HG02571 (cell line): ENCODE data around the gene GALNT15.

ENCODE experiments used
- ATAC-seq: cut with Tn5 transposase; IDR thresholded peaks from one replicate; pipeline ENCODE4 v1.9.1; 2021; ENCODE audit warnings: mild to moderate bottlenecking, moderate library complexity; ENCODE audit not compliant: unreplicated experiment

Gene GALNT15

DNA sequence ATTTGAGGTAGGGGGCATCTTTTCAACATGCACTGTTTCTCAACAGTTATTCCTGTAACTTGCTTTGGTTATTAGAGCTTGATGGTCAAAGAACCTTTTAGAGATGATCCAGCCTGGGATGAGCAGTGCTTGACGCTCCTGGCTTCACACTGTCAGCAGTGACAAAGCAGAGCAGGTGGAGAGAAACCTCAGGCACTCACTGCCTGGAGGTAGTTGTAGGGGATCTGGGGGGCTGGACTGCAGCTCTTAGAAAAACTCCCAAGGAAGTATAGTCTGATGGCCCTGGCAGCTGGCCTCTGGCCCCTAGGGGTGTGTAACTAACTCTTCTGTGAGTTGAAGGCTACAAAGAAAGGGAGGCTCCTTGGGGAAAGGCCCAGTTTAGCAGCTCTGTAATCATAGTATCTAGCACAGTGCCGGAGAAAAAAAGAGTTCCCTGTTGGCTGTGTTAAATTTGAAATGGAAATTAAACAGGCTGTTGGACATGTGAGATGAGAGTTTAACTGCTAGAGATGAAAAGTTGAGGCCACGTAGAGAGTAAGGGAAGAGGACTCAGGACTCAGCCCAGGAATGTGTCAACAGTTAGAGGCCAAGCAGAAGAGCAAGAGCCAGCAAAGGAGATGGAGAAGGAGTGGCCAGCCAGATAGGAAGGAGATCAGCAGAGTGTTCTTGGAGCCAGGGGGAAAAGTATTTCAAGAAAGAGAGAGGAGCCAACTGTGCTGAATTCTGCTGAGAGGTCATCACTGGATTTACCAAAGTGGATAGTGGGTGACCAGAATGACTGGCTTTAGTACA lies 104.7 kb downstream of the GALNT15 start:
- ATAC-seq = no peak

DNA sequence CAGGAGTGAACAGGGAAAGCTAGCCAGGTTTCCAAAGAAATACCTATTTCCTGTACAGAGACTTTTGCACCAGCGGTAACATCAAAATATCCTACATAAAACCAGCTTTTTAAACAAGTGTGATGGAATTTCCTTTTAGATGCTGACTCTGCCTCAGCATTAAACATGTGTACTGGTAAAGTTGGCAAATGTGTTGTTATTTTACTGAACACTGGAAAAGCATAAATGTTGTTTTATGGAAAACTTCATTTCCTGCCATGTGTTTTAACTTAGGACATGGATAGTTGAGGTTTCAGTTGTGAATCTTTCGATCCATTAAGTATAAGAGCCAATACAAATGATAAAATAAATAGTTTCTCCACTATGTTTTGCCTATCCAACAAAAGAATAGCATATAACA lies 106.2 kb downstream of the GALNT15 start:
- no peak for ATAC-seq
